GM12873 (cell line): Measurements from ENCODE around the gene GPR78.
A peak's percentile ranks its signal among the peaks of the same experiment; 100 is the strongest.

Experiments
- TF ChIP-seq, protein P1 (sequence below): IDR thresholded peaks from 2 replicates; pipeline ENCODE4 v1.5.1; 2012; ENCODE audit warnings: low read depth, mild to moderate bottlenecking, moderate library complexity, low read length, control low read depth; ENCODE audit not compliant: insufficient read depth; ENCODE audit errors: missing control alignments

GPR78 gene

DNA sequence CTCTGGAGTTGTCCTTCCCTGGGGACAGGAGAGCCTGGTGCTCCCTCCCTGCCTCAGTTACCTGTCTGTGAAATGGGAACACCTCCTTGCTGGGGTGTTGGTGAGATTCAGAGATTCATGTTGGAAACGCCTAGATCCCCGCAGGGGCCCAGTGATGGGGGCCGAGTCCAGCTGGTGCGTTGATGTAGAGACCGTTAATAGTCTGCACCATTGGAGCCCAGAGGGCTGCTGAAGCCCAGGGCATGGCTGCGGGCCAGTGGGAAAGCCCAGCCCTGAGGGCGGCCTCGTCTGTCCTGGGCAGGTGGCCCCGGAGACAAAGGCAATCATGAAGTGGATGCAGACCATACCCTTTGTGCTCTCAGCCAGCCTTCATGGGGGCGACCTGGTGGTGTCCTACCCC, 26.8 kb downstream of the GPR78 start:
- TF ChIP-seq, protein P1, sequence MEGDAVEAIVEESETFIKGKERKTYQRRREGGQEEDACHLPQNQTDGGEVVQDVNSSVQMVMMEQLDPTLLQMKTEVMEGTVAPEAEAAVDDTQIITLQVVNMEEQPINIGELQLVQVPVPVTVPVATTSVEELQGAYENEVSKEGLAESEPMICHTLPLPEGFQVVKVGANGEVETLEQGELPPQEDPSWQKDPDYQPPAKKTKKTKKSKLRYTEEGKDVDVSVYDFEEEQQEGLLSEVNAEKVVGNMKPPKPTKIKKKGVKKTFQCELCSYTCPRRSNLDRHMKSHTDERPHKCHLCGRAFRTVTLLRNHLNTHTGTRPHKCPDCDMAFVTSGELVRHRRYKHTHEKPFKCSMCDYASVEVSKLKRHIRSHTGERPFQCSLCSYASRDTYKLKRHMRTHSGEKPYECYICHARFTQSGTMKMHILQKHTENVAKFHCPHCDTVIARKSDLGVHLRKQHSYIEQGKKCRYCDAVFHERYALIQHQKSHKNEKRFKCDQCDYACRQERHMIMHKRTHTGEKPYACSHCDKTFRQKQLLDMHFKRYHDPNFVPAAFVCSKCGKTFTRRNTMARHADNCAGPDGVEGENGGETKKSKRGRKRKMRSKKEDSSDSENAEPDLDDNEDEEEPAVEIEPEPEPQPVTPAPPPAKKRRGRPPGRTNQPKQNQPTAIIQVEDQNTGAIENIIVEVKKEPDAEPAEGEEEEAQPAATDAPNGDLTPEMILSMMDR = no peak

DNA sequence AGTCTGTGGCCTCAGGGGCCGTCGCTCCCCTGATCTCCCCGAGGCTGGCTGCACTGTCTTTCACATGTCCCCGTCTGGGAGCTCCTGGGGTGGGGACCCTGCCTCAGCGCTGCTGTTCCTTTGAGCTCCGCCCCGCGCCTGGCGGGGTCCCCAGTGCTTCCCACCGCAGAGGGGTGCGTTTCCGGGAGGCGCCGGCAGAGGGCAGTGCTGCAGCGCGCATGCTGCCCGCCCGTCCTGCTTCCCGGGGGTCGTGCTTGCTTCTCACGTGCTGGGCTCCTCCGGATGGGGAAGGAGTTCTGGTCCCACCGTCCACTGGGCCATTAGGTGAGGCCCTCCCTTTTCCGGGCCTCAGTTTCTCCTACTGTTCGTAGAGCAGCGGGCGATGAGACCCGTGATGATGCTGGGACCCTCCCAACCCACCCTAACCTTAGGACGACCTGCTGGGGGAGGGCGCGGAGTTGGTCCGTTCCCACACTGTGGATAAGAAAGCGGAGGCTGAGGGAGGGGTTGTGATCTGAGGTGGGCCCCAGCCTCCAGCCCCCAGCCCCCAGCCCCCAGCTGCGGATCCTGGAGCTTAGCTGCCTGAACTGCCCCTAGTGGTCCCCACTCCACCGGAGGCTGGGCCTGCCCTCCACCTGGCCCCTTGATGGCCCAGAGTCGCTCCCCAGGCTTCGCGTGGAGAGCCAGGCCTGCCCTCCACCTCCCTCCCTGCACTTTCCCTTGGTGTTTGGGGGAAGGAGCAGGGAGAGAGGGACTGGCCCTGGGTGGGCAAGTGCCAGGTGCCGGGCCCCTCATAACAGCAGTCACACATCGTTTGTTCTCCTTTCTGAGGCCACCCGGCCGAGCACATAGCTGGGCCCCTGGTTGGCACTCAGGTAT, 27.6 kb downstream of the GPR78 start:
- TF ChIP-seq, protein P1 = peak; percentile 96

DNA sequence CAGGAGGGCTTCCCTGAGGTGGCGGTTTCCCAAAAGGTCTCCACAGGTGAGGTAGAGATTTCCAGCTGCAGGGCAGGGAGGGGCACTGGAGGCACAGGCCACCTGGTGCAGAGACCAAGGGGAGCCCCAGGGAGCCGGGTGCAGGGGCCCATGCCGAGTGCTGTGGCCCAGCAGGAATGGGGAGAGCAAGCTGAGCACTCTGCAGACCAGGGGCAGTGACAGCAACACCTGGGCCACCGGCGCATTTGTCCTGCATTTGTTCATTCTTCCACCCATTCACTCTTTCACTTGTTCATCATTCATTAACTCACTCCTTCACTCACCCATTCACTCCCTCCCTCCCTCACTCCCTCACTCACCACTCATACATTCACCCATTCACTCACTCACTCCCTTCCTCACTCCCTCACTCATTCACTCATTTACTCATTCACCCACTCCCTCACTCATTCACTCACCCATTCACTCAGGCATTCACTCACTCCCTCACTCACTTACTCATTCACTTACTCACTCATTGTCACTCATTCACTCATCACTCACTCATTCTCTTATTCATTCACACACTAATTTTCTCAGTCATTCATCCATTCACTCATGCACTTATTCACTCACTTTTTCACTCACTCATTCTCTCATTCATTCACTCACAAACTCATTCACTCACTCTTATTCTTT, 28.7 kb downstream of the GPR78 start:
- TF ChIP-seq, protein P1 = no peak

DNA sequence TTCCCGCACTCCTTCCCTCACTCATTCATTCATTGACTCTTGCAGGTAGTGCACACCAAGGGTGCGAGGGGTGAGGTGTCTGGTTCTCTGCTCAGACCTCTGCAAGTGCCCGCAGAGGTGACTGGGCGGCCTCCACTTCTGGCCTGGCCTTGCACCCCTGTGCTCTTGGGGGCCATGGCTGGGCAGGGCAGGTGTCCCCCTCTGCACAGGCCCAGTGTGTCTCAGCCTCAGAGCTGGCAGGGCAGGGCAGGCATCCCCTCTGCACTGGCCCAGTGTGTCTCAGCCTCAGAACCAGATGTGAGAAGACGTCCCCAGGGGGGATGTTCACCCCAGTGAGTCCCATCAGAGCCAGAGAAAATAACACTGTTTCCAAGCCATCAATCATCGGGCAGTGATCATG, 29.2 kb downstream of the GPR78 start:
- TF ChIP-seq, protein P1 = no peak

DNA sequence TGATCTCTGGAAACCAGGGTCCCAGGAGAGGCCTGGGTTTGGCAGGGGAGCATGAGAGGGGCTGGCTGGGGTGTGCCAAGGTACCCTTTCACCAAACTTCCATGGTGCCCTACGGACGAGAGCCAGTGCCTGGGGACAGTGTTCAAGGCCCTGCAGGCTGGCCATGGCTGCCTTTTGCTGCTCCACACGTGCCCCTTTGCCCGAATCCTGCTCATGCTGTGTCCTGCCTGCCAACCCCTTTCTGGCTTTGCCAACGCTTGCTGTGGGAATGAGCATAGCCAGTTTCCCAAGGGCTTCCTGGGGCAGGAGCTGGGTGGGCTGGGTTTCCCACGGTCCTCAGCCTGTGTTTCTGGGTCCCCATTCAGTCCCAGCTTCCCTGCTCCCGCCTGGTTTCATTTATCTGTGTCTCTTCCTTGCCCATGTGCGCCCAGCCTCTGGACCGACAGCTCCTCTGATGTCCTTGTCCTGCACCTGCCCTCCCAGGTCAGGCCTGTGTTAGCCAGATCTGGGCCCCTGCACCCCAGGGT, 29.7 kb downstream of the GPR78 start:
- TF ChIP-seq, protein P1 = no peak

DNA sequence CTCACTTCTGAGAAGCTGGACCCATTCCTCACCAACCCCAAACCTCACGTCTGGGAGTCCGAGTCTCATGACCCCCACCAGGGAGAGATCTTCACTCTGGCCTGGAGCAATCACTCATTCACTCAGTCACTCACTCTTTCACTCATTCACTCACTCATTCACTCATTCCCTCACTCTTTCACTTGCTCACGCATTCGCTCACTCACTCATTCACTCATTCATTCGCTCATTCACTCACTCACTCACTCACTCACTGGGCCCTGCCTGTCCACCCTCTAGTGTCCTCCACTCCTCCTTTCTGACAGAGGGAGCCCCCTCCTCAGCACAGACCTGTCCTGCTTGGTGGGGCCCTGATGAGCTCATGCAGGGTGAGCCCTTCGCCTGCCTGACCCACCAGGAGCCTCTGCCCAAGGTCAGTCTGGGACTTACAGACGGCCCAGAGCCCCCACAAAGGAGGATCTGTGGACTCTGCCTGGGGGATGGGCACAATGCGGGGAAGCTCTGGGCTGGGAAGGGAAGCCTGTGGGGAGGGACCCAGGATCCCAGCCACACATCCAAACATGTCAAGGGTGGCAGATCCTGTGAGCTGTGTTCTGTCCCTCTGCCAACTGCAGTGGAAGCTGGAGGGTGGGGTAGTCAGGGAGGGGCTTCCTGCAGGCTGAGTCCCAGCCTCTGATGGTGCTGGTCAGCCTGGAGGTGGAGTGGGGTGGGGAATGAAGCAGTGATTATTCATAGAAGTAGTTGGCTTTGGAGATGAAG, 30.8 kb downstream of the GPR78 start:
- TF ChIP-seq, protein P1 = no peak
